ENCODE data around the gene REXO5.

- TF ChIP-seq CTCF (IDR thresholded peaks at IDR 0.05; ENCODE audit: borderline replicate concordance, extremely low read depth, low read length, poor library complexity, severe bottlenecking) (no peak), EZH2 (IDR thresholded peaks at IDR 0.05; ENCODE audit: borderline replicate concordance, low read depth, low read length, severe bottlenecking) (no peak)
Observed at GRCh38 chr16:20857281-20857680, 51.0 kb downstream of the REXO5 start.
